IPS DF 6.9 (cell line): Measurements from ENCODE around the gene METTL8.

Source experiments
- DNase-seq: peaks from one replicate; pipeline ENCODE4 v3.0.0-alpha.2; 2013; ENCODE audit warnings: low read depth, low spot score
- H3K27ac ChIP-seq: one replicate; pipeline ENCODE4 v1.5.1; 2013; ENCODE audit warnings: low read length, control low read depth
- H3K27me3 ChIP-seq: 2 replicates; pipeline ENCODE4 v1.6.1; 2013; ENCODE audit warnings: mild to moderate bottlenecking, low read length; ENCODE audit not compliant: control insufficient read depth, insufficient read depth
- H3K36me3 ChIP-seq: 2 replicates; pipeline ENCODE4 v1.6.1; 2013; ENCODE audit warnings: low read length; ENCODE audit not compliant: control insufficient read depth, insufficient read depth
- H3K4me1 ChIP-seq: 2 replicates; pipeline ENCODE4 v1.6.1; 2013; ENCODE audit warnings: low read length; ENCODE audit not compliant: control insufficient read depth, insufficient read depth
- H3K4me3 ChIP-seq: 2 replicates; pipeline ENCODE4 v1.5.1; 2013; ENCODE audit warnings: mild to moderate bottlenecking, low read length
- H3K9me3 ChIP-seq: 2 replicates; pipeline ENCODE4 v1.6.1; 2013; ENCODE audit warnings: low read length, inconsistent platforms; ENCODE audit not compliant: control insufficient read depth, insufficient read depth
- WGBS: extraction: QIAGEN DNeasy Blood & Tissue Kit; methylation state at CpG from one replicate; pipeline ENCODE4 v1.1.7; 2013; ENCODE audit warnings: mixed read lengths, missing lambda C conversion rate; ENCODE audit not compliant: insufficient read length, insufficient coverage; 5-methylcytosine and 5-hydroxymethylcytosine counted together

Gene METTL8

DNA sequence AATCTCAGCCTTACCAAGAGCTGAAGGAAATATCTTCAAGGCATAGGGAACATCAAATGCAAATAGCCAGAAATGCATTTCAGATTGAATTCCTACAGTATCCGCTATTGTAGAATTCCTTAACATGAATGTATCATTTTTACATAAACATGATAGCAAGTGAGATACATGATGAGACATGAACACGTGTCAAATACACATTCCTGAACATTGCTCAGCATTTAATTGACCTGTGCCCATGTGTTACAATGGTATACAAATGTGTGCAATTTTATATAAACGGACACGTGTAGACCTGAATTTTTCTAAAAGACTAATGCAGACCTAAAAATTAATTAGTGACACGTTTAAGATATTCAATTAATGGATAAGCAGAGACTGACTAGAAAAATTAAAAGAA, 140.1 kb downstream of the METTL8 start:
- Histone ChIP-seq H3K27ac (no peak overlapping the region), H3K36me3 (no peaks in the 10 kb centered on the region), H3K4me3 (no peak overlapping the region), H3K9me3 (no peaks in the 10 kb centered on the region), H3K4me1 (peaks cover 2% of the 10 kb centered on the region; the same call in 1 of the 2 replicates), H3K27me3 (no peaks in the 10 kb centered on the region)
- DNase-seq, result no peak
- WGBS, result no CpG with 5 or more reads among the region's 5 CpGs

DNA sequence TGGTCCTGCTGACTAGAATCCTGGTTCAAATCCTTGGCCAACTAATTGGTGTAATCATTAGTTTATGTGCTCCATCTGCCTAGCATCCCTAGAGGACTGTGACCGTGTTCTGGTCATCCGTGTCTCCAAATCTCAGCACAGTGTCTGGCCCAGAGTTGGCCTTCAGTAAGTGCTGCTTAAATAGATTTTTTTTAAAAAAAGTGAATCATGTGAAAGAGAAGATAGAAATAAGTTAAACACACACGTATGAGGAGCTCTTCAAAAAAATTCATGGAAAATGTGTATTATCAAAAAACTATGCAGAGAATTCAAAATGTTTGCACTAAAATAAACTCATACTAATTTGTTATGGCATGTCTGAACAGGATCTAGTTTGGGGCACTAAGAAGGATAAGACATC, 143.8 kb downstream of the METTL8 start:
- no peaks in the 10 kb centered on the region for H3K36me3 ChIP-seq
- WGBS, result no CpG with 5 or more reads among the region's 3 CpGs
- H3K27me3 ChIP-seq, result no peaks in the 10 kb centered on the region
- H3K4me3 ChIP-seq, result no peak overlapping the region
- no peak for DNase-seq
- no peak overlapping the region for H3K27ac ChIP-seq
- no peaks in the 10 kb centered on the region for H3K9me3 ChIP-seq
- H3K4me1 ChIP-seq, result peaks cover 2% of the 10 kb centered on the region; the same call in 1 of the 2 replicates

DNA sequence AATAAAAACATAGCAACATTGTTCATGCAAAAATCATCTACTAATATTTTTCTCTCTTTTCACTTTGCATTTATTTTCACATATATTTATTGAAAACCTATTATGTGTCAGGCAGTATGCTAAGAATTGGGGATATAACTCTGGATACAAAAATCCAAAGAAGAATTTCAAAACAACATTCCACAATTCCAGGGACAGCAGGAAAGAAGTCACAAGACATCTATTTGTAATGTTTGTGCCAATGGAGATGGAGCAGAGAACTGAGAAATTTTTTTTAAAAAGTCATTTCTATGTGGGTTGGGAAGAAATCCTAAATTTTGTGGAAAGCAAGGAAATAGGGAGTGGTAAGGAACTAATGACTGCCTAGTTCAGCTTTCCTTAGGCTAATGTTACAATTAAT, 144.5 kb downstream of the METTL8 start:
- no peaks in the 10 kb centered on the region for H3K27me3 ChIP-seq
- H3K36me3 ChIP-seq, result no peaks in the 10 kb centered on the region
- H3K4me3 ChIP-seq, result no peak overlapping the region
- no peak overlapping the region for H3K27ac ChIP-seq
- no peak for DNase-seq
- no peaks in the 10 kb centered on the region for H3K9me3 ChIP-seq
- no peaks in the 10 kb centered on the region; the same call in 1 of the 2 replicates for H3K4me1 ChIP-seq

DNA sequence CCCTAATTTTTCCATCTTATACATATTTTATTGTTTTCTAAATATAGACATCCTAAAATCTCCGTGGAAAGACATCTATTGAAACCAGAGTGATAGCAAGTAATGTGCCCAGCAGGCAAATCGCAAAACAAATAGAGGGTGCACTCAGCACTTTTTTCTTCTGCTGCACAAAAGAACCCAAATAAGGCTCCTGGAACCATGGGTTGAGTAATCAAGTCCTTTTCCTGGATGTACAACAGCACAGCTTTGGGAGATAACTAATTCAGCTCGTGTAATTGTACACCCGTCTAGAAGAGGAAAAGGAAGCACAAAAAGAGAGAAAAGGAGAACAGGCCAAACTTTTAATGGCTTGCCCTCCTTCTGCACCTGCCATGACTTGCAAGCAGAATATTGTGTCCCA, 146.2 kb downstream of the METTL8 start:
- H3K4me1 ChIP-seq, result no peaks in the 10 kb centered on the region

DNA sequence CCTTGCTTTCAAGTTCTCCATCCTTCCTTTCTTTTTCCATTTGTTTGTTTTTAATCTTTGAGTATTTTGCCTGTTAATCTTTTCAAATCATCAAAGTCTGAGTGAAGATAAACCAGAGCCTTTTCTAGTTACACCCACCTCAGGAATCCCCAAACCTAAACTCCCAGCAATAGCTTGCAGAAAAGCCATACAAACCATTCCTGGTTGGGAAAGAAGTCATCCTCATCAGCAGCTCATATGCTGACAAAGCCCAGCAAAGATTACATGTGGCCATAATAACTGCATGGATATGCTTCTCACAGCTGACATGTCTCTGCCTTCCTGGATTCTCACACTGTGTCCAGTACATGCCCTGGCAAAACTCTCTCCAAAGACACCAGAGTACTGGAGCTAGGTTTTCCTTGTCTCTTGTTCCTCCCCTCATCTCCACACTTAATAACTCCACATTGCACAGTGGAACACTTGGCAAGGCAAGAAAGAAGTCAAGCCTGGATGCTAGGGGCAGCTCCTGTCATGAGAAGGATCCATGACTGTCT, 146.7 kb downstream of the METTL8 start:
- H3K4me1 ChIP-seq, result no peaks in the 10 kb centered on the region
- DNase-seq, result no peak

More for the DNA sequence above, 146.2 kb downstream of the METTL8 start:
- no peaks in the 10 kb centered on the region for H3K9me3 ChIP-seq
- WGBS, result no CpG with 5 or more reads among the region's 4 CpGs
- H3K4me3 ChIP-seq, result no peak overlapping the region
- H3K27ac ChIP-seq, result no peak overlapping the region
- no peak for DNase-seq
- H3K36me3 ChIP-seq, result no peaks in the 10 kb centered on the region
- H3K27me3 ChIP-seq, result no peaks in the 10 kb centered on the region

DNA sequence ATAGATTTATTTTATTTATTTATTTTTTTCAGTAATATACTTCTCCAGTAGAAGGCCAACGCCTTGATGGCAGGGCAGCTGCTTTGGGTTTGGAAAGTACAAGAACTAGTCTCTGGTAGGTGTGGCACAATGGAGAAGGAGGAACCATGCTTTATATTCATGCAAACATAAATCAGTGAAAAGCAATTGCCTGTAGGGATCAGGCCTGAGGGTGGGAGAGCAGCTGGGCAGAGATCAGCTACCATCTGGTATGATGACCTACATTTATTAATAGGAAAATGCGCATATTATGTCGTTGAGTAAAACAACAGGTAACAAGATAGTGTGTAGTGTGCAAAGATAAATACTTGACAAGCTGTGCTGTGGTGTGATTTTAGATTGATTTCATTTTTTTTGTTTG, 152.7 kb downstream of the METTL8 start:
- Histone ChIP-seq H3K27ac (no peak overlapping the region), H3K4me3 (no peak overlapping the region), H3K27me3 (no peaks in the 10 kb centered on the region), H3K9me3 (no peaks in the 10 kb centered on the region), H3K36me3 (no peaks in the 10 kb centered on the region), H3K4me1 (peaks cover 2% of the 10 kb centered on the region; the same call in 1 of the 2 replicates)
- no CpG with 5 or more reads among the region's 3 CpGs for WGBS
- DNase-seq, result no peak

More for the DNA sequence above, 146.7 kb downstream of the METTL8 start:
- Histone ChIP-seq H3K27ac (no peak overlapping the region), H3K36me3 (no peaks in the 10 kb centered on the region), H3K4me3 (no peak overlapping the region), H3K27me3 (no peaks in the 10 kb centered on the region), H3K9me3 (no peaks in the 10 kb centered on the region)

DNA sequence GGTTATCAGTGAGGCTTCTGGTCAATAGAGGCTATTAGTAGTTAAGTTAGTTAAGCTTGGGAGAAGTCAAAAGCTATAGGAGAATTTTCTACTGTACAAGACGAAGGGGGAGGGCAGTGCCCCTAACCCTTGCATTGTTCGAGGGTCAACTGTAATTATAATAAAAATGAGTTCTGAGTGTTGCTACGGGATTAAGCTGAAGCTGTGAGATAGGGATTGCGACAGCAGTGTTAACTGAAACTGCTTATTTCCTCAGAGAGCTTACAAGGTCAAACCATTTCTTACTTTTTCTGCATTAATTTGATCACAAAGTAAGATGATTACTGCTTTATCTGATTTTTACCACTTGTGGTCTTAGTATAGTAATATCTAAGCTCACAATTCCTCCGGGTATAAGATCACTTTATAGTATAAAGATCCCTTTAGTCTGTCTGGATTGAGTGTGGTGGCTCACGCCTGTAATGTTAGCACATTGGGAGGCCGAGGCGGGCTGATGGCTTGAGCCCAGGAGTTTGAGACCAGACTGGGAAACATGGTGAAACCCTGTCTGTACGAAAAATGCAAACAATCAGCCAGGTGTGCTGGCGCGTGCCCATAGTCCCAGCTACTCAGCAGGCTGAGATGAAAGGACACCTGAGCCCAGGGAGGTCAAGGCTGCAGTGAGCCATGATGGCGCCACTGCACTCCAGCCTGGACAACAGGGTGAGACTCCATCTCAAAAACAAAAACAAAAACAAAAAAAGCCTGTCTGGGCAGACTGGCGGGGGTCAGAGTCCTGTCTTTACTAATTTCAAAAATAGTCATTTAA, 153.6 kb downstream of the METTL8 start:
- H3K36me3 ChIP-seq, result no peaks in the 10 kb centered on the region
- no peaks in the 10 kb centered on the region for H3K9me3 ChIP-seq
- no CpG with 5 or more reads among the region's 13 CpGs for WGBS
- peaks cover 2% of the 10 kb centered on the region; the same call in 1 of the 2 replicates for H3K4me1 ChIP-seq
- no peak overlapping the region for H3K4me3 ChIP-seq
- H3K27ac ChIP-seq, result no peak overlapping the region
- H3K27me3 ChIP-seq, result no peaks in the 10 kb centered on the region
- no peak for DNase-seq

DNA sequence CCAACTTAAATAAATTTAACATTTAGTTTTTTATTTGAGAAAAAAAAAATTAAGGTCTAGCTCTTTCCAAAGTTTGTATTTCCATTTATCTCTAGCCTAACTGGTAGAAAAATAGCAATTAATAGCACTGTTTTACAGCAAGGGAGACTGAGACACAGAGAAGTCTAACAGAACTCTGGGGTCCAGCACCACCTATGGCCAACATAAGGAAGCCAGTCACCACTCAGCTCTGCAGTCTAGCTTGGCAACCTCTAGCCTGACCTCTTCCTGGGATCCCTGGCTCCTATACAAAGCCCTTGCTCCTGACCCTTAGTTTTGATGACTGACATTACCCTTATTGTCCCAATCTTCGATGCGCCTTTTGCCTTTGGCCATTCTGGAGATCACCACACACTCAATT, 159.0 kb downstream of the METTL8 start:
- Histone ChIP-seq H3K27me3 (no peaks in the 10 kb centered on the region), H3K4me3 (no peak overlapping the region), H3K27ac (no peak overlapping the region), H3K9me3 (no peaks in the 10 kb centered on the region), H3K36me3 (no peaks in the 10 kb centered on the region), H3K4me1 (no peaks in the 10 kb centered on the region)
- WGBS, result no CpG with 5 or more reads among the region's 2 CpGs
- no peak for DNase-seq

DNA sequence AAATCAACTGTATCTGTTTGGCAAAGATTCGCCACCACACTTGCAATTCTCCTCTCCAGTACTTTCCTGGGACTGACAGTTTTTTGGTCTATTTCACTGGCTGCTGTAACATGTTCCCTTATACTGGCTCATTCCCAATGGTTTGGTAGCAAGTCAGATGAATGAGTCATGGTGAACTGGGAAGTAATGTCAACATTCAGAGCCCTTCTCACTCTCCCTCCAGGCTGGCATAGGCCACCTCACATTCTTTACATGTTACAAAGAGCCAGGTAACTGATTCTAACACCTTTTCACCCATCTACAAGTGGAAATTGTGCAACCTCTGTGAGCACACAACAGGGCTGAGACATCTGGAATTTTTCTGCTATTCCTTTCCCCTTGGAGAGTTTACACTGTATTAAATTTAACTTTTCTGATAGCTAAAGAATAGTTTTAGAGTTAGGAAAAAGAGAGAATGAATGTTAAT, 161.8 kb downstream of the METTL8 start:
- no peaks in the 10 kb centered on the region for H3K27me3 ChIP-seq
- no CpG with 5 or more reads among the region's 1 CpG for WGBS
- DNase-seq, result no peak

DNA sequence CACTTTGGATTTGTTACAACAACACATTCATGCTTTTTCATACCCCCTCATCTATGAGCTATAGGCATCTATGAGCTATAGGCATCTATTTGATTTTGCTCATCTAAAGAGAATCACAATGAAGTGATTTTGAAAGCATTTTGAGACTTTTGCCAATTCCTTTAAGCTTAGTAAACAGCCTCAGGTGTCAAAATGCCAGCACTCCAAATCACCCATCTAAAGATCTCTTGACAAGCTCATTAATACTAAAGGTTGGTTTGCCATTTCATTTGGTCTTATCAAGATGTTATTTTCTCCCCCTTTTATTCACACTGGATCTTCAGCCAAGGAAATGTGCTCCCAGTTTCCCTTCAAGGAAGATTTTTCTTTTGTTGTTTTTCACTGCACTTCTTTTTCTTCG, 162.4 kb downstream of the METTL8 start:
- Histone ChIP-seq H3K27ac (no peak overlapping the region), H3K36me3 (no peaks in the 10 kb centered on the region), H3K9me3 (no peaks in the 10 kb centered on the region), H3K4me1 (no peaks in the 10 kb centered on the region), H3K27me3 (no peaks in the 10 kb centered on the region), H3K4me3 (no peak overlapping the region)
- no peak for DNase-seq
- WGBS, result no CpG with 5 or more reads among the region's 1 CpG

More for the DNA sequence above, 161.8 kb downstream of the METTL8 start:
- no peaks in the 10 kb centered on the region for H3K36me3 ChIP-seq
- H3K4me3 ChIP-seq, result no peak overlapping the region
- H3K9me3 ChIP-seq, result no peaks in the 10 kb centered on the region
- H3K27ac ChIP-seq, result no peak overlapping the region
- no peaks in the 10 kb centered on the region for H3K4me1 ChIP-seq
